KMS-11 (cell line): ENCODE measurements around the gene SH2D7.

Source experiments
- H2AFZ ChIP-seq: fragments of 200-600 bp; sonication (generic); 2 replicates; pipeline ENCODE4 v1.6.1; 2016; ENCODE audit warnings: antibody characterized with exemption, mixed run types, low read depth
- H3K27ac ChIP-seq: fragments of 200-600 bp; sonication (generic); 2 replicates; pipeline ENCODE4 v1.6.1; 2016; ENCODE audit warnings: mild to moderate bottlenecking, mixed run types
- H3K27me3 ChIP-seq: fragments of 200-600 bp; sonication (generic); 2 replicates; pipeline ENCODE4 v1.6.1; 2017; ENCODE audit warnings: mild to moderate bottlenecking, low read depth, mixed run types, moderate library complexity; ENCODE audit not compliant: insufficient read depth
- H3K36me3 ChIP-seq: fragments of 200-600 bp; sonication (generic); 2 replicates; pipeline ENCODE4 v1.6.1; 2017; ENCODE audit warnings: mild to moderate bottlenecking, mixed run types; ENCODE audit not compliant: insufficient read depth
- H3K4me1 ChIP-seq: fragments of 200-600 bp; sonication (generic); 2 replicates; pipeline ENCODE4 v1.6.1; 2016; ENCODE audit warnings: mild to moderate bottlenecking, low read depth, mixed run types; ENCODE audit not compliant: poor library complexity, severe bottlenecking
- H3K4me2 ChIP-seq: fragments of 200-600 bp; sonication (generic); 2 replicates; pipeline ENCODE4 v1.7.0; 2016; ENCODE audit warnings: mild to moderate bottlenecking, mixed run types
- H3K4me3 ChIP-seq: fragments of 200-600 bp; sonication (generic); IDR thresholded peaks from 2 replicates; pipeline ENCODE4 v1.6.1; 2017; ENCODE audit warnings: low read depth, low read length, mixed read lengths; ENCODE audit not compliant: insufficient read depth
- H3K79me2 ChIP-seq: fragments of 200-600 bp; sonication (generic); 2 replicates; pipeline ENCODE4 v1.6.1; 2016; ENCODE audit warnings: low read depth, mixed run types; ENCODE audit not compliant: insufficient read depth
- H3K9ac ChIP-seq: fragments of 200-600 bp; sonication (generic); 2 replicates; pipeline ENCODE4 v1.6.1; 2016; ENCODE audit warnings: mild to moderate bottlenecking, mixed run types
- H4K20me1 ChIP-seq: fragments of 200-600 bp; sonication (generic); 2 replicates; pipeline ENCODE4 v1.6.1; 2016; ENCODE audit warnings: mild to moderate bottlenecking, mixed run types; ENCODE audit not compliant: insufficient read depth
- TF ChIP-seq, protein P1 (sequence below): fragments of 200-600 bp; sonication (generic); conservative IDR thresholded peaks from 2 replicates; pipeline ENCODE4 v1.6.1; 2017; ENCODE audit warnings: low read depth, mild to moderate bottlenecking, antibody characterized with exemption, low read length, moderate library complexity, mixed read lengths

The SH2D7 gene

GRCh38 chr15:78061963-78062427, 30.4 kb upstream of the SH2D7 start:
- Histone ChIP-seq H3K9ac (peak overlapping the region; percentile 49; the same call in 1 of the 2 replicates), H3K36me3 (no peaks in the 10 kb centered on the region), H2AFZ (peak overlapping the region; percentile 35), H3K4me1 (peaks cover 87% of the 10 kb centered on the region), H4K20me1 (no peaks in the 10 kb centered on the region), H3K4me2 (peak overlapping the region; percentile 95), H3K4me3 (no peak overlapping the region), H3K79me2 (peaks cover 69% of the 10 kb centered on the region; the same call in 1 of the 2 replicates), H3K27ac (peak overlapping the region; percentile 90), H3K27me3 (no peaks in the 10 kb centered on the region)
- TF ChIP-seq, protein P1, sequence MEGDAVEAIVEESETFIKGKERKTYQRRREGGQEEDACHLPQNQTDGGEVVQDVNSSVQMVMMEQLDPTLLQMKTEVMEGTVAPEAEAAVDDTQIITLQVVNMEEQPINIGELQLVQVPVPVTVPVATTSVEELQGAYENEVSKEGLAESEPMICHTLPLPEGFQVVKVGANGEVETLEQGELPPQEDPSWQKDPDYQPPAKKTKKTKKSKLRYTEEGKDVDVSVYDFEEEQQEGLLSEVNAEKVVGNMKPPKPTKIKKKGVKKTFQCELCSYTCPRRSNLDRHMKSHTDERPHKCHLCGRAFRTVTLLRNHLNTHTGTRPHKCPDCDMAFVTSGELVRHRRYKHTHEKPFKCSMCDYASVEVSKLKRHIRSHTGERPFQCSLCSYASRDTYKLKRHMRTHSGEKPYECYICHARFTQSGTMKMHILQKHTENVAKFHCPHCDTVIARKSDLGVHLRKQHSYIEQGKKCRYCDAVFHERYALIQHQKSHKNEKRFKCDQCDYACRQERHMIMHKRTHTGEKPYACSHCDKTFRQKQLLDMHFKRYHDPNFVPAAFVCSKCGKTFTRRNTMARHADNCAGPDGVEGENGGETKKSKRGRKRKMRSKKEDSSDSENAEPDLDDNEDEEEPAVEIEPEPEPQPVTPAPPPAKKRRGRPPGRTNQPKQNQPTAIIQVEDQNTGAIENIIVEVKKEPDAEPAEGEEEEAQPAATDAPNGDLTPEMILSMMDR, result no peak

DNA sequence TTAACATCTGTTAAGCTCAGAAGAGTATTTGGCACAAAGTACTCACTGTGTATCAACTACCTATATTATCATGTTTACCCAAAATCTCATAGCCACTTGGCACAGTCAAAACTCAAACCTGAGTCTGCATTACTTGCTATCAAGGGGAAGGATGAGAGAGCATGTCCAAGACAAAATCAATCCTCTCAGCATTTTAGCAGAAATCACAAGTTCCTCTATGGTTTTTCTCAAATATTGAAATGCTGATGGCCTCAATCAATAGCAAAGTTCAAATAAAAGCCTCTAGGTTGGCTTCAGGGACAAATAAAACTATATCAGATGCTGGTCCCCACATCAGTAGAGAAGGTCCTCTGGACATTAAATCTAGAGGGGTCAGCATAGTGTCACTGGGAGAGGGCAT, 29.1 kb upstream of the SH2D7 start:
- Histone ChIP-seq H3K4me3 (no peak overlapping the region), H3K27me3 (no peaks in the 10 kb centered on the region), H2AFZ (no peak overlapping the region), H3K27ac (no peak overlapping the region), H3K4me1 (peaks cover 87% of the 10 kb centered on the region), H4K20me1 (no peaks in the 10 kb centered on the region), H3K79me2 (peaks cover 70% of the 10 kb centered on the region; the same call in 1 of the 2 replicates), H3K9ac (no peak overlapping the region), H3K4me2 (peak overlapping the region; percentile 95; the same call in 1 of the 2 replicates), H3K36me3 (no peaks in the 10 kb centered on the region)
- TF ChIP-seq, protein P1, result no peak

GRCh38 chr15:78063970-78064385, 28.4 kb upstream of the SH2D7 start:
- H3K4me3 ChIP-seq, result no peak overlapping the region
- no peaks in the 10 kb centered on the region for H3K36me3 ChIP-seq
- H3K27ac ChIP-seq, result no peak overlapping the region
- H3K4me1 ChIP-seq, result peaks cover 91% of the 10 kb centered on the region
- H3K27me3 ChIP-seq, result no peaks in the 10 kb centered on the region
- no peak overlapping the region for H2AFZ ChIP-seq
- peaks cover 65% of the 10 kb centered on the region; the same call in 1 of the 2 replicates for H3K79me2 ChIP-seq
- TF ChIP-seq, protein P1, result no peak
- H3K9ac ChIP-seq, result no peak overlapping the region
- H3K4me2 ChIP-seq, result peak overlapping the region; percentile 54; the same call in 1 of the 2 replicates
- no peaks in the 10 kb centered on the region for H4K20me1 ChIP-seq

- H3K4me3 ChIP-seq, result no peak overlapping the region
- TF ChIP-seq, protein P1, result no peak
- no peak overlapping the region for H3K9ac ChIP-seq
- peaks cover 97% of the 10 kb centered on the region for H3K4me1 ChIP-seq
- no peaks in the 10 kb centered on the region for H3K36me3 ChIP-seq
- H3K79me2 ChIP-seq, result peaks cover 60% of the 10 kb centered on the region; the same call in 1 of the 2 replicates
- no peaks in the 10 kb centered on the region for H3K27me3 ChIP-seq
- H3K4me2 ChIP-seq, result peak overlapping the region; percentile 54
- H4K20me1 ChIP-seq, result no peaks in the 10 kb centered on the region
- no peak overlapping the region for H2AFZ ChIP-seq
- peak overlapping the region; percentile 32; the same call in 1 of the 2 replicates for H3K27ac ChIP-seq
Observed at GRCh38 chr15:78064544-78064943, 27.8 kb upstream of the SH2D7 start.
